Astrocyte of the cerebellum (primary cell): ENCODE measurements around the gene LMAN2L.

Experiments used
- DNase-seq: peaks from one replicate; pipeline ENCODE4 v3.0.0-alpha.2; 2011; ENCODE audit warnings: low read depth
- H3K4me3 ChIP-seq: 2 replicates; pipeline ENCODE4 v1.5.1; 2011; ENCODE audit warnings: mild to moderate bottlenecking, low read depth, low read length, moderate library complexity
- in situ Hi-C: cut with HindIII; loops from 2 replicates; pipeline ENCODE4 v1.10.0; 2017; ENCODE audit warnings: low sequenced_read_pairs
- TF ChIP-seq, protein P1 (sequence below): IDR thresholded peaks from 2 replicates; pipeline ENCODE4 v1.5.1; 2012; ENCODE audit warnings: low read length, low read depth, moderate library complexity, mild to moderate bottlenecking; ENCODE audit errors: missing control alignments

The LMAN2L gene

DNA sequence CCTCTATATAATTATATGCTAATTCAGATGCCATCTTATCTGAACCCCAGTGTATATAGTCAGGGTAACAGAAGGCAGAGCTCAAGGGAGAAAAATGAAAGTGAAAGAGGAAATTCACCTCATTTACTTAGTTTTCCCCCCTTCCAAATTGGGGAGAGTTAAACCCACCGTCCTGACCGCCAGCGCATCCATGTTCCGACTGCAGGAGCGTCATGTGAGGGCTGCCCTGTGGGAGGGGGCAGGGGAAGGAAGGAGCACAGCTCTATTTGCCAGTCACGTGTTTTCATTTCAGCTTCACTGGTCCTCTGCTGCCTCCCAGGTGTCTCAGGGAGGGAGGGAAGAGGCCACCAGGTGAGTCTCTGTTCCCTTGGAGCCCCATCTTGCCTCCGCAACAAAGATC, 34.1 kb upstream of the LMAN2L start:
- H3K4me3 ChIP-seq: no peak overlapping the region
- no peak for DNase-seq
- in situ Hi-C loops: no loop called here
- TF ChIP-seq, protein P1, sequence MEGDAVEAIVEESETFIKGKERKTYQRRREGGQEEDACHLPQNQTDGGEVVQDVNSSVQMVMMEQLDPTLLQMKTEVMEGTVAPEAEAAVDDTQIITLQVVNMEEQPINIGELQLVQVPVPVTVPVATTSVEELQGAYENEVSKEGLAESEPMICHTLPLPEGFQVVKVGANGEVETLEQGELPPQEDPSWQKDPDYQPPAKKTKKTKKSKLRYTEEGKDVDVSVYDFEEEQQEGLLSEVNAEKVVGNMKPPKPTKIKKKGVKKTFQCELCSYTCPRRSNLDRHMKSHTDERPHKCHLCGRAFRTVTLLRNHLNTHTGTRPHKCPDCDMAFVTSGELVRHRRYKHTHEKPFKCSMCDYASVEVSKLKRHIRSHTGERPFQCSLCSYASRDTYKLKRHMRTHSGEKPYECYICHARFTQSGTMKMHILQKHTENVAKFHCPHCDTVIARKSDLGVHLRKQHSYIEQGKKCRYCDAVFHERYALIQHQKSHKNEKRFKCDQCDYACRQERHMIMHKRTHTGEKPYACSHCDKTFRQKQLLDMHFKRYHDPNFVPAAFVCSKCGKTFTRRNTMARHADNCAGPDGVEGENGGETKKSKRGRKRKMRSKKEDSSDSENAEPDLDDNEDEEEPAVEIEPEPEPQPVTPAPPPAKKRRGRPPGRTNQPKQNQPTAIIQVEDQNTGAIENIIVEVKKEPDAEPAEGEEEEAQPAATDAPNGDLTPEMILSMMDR: no peak

DNA sequence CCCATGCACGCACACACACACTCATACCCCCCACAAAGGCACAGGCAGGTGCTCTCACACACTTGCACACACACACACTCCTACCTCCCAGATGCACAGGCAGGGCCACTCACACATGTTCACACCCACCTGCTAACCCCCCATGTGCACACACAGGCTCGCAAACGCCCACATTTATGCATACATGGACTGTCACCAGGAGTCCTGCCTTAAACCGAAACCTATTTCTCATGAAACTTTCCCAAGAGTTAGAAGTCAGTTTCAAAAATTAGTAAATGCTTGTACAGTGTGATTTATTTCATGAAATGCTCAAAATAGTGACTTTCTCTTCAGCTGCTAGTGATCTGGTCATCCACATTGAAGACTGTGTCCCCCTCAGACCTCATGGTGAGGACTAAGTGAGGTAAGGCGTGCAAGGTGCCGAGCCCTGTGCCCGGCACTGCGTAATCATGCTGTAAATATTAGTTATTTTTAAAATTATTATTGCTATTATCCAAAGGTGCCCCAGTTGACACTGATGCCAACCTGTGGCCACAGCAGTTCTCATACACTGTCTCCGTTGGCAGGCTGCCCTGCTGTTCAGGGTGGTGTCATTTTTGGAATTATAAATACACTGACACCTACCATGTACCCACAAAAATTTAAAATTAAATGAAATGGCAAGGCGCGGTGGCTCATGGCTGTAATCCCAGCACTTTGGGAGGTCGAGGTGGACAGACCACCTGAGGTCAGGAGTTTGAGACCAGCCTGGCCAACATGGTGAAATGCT, 33.2 kb upstream of the LMAN2L start:
- no peak for DNase-seq
- TF ChIP-seq, protein P1: no peak
- in situ Hi-C loops: no loop called here
- no peak overlapping the region for H3K4me3 ChIP-seq

DNA sequence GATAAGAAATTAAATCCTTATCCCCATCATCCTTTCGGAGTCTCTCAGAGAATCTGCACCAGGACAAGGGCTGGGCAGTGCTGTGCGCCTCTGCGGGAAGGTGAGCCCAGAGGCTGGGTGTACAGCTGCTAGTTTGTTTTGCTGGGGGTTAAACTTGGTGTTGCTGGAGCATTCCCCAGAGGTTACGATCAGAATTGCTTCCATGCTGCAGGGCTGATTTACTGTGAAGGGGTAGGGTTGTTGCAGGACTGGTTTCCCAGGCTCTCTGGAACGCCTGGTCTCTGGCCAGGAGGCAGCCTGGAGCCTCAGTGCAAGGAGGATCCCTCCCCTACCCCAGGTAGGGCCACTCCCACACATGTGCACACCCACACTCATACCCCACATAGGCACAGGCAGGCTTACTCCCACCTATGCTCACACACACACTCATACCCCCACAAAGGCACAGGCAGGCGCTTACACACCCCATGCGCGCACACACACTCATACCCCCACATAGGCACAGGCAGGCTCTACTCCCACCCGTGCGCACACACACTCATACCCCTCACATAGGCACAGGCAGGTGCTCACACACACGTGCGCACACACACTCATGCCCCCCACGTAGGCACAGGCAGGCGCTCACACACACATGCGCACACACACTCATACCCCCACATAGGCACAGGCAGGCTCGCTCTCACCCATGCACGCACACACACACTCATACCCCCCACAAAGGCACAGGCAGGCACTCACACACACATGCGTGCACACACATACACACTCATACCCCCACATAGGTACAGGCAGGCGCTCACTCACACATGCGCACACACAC, 32.1 kb upstream of the LMAN2L start:
- in situ Hi-C loops: no loop called here
- no peak overlapping the region for H3K4me3 ChIP-seq
- TF ChIP-seq, protein P1: no peak
- DNase-seq: no peak

DNA sequence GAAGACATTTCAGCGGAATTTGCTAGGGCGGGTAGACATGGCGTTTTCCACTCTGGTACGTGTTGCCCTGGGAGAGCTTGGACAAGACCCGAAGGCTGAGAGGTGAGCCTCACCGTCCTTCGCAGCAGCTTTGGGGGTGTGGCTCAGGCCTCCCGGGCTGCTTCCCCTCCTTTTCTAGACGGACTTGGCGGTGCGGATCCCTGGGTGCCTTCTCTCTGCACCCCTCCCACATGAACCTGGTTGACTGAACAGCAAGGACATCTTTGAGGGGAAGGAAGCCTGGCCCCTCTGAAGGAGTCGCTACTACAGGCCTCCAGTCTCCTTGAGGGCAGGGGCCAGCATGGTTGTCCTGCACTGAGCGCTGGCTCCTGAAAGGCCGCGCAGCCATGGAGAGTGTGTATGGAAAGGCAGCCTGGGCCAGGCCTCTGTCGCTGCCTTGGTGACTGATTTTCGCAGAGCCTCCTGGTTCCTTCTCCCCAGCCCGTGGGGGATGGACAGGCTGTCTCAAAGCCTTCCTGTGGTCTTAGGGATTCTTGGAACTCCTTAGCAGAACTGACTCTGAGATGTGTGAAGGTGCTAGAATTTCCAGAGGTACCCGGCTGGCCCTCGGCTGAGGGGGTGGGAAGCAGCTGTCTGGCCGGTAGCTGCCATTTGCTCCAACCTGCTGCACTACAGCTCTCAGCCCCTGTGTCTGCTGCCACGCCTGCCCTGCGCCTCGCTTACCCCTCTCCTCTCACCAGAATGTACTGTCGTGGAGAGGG, 30.8 kb upstream of the LMAN2L start:
- H3K4me3 ChIP-seq: no peak overlapping the region
- in situ Hi-C loops: no loop called here
- TF ChIP-seq, protein P1: no peak
- DNase-seq: no peak

DNA sequence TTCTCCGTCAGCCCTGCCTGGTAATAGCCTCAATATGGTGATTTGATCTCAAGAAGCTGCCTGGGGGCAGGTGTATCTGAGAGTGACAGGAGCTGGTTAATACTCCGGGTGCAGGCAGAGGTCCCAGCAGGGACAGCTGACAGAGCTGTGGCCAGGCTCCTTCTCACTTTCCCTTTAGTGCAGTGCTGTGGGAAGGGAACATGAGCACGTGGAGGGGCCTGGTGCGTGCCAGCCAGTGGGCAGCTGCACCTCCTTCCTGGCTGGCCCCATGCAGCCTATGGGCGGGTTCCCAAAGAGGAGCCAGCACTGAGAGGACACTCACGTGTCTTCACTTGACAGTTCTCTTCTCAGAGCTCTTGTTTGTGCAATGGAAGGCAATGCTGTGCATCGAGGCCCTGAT, 29.9 kb upstream of the LMAN2L start:
- no peak overlapping the region for H3K4me3 ChIP-seq
- in situ Hi-C loops: no loop called here
- TF ChIP-seq, protein P1: no peak
- no peak for DNase-seq

DNA sequence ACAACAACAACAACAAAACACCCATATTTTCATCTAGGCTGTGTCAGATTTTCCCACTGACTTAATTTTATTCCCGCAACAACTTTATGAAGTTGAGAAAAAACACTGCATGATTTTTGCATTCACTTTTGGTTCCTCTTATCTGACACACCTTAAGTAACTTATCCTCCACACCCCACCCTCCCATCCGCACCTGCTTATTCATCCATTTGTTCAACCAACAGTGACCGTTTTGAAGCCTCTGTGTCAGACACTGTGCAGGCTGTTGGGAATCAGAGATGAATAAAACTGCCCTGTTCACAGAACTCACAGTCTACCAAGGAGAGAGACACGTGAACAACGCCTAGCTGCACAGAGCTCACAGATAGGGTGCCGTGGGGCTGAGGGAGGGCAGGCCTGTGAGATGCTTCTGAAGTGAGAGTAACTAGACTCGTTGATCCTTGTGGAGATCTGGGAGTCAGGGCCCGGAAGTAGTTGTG, 28.3 kb upstream of the LMAN2L start:
- H3K4me3 ChIP-seq: no peak overlapping the region

More for the DNA sequence above, 28.3 kb upstream of the LMAN2L start:
- in situ Hi-C loops: no loop called here
- no peak for DNase-seq
- TF ChIP-seq, protein P1: no peak
